UCSD-AML1 (cell line): ENCODE results near the gene CAPRIN1.

Experiments used
- DNase-seq: peaks from one replicate; lab custom pipeline; 2025; ENCODE audit not compliant: unreplicated experiment; lab: John Stamatoyannopoulos, UW

The CAPRIN1 gene

GRCh38 chr11:34139346-34139745 lies 87.8 kb downstream of the CAPRIN1 start:
- no peak for DNase-seq

GRCh38 chr11:34140149-34140548 lies 88.6 kb downstream of the CAPRIN1 start:
- DNase-seq: no peak

- DNase-seq: no peak
These were observed 91.5 kb downstream of the CAPRIN1 start for GRCh38 chr11:34143048-34143447.

- DNase-seq: no peak
These were observed 93.5 kb downstream of the CAPRIN1 start for GRCh38 chr11:34145073-34145472.

GRCh38 chr11:34145847-34146381 lies 94.4 kb downstream of the CAPRIN1 start:
- DNase-seq: no peak

GRCh38 chr11:34146411-34146810 lies 94.9 kb downstream of the CAPRIN1 start:
- no peak for DNase-seq

GRCh38 chr11:34146866-34147265 lies 95.3 kb downstream of the CAPRIN1 start:
- no peak for DNase-seq

GRCh38 chr11:34147581-34147980 lies 96.0 kb downstream of the CAPRIN1 start:
- DNase-seq: no peak

- DNase-seq: no peak
These were observed 97.1 kb downstream of the CAPRIN1 start for GRCh38 chr11:34148504-34149165.

GRCh38 chr11:34149274-34149673 lies 97.7 kb downstream of the CAPRIN1 start:
- no peak for DNase-seq

GRCh38 chr11:34149786-34150185 lies 98.3 kb downstream of the CAPRIN1 start:
- peak; percentile 15 for DNase-seq

GRCh38 chr11:34150494-34151151 lies 99.1 kb downstream of the CAPRIN1 start:
- no peak for DNase-seq
